Measurements from ENCODE around the gene SLC28A1.
"Not testable (repeated sequence)": the region's sequence is repeated elsewhere in the genome, so short reads cannot be mapped to it uniquely, and the experiment has no call there.

SLC28A1 gene

GRCh38 chr15:84914351-84914750 lies 29.9 kb downstream of the SLC28A1 start:
- no peak for DNase-seq

- peak in 1 of 4 experiments; percentile 3 for DNase-seq
Observed at GRCh38 chr15:84914909-84915605, 30.6 kb downstream of the SLC28A1 start.

- DNase-seq: no peak
Observed at GRCh38 chr15:84915606-84915958, 31.1 kb downstream of the SLC28A1 start.

GRCh38 chr15:84917452-84917851 lies 33.0 kb downstream of the SLC28A1 start:
- DNase-seq: no peak

GRCh38 chr15:84919106-84919667 lies 34.7 kb downstream of the SLC28A1 start:
- no peak for DNase-seq

GRCh38 chr15:84921121-84921520 lies 36.7 kb downstream of the SLC28A1 start:
- no peak for DNase-seq

GRCh38 chr15:84922530-84922929 lies 38.1 kb downstream of the SLC28A1 start:
- DNase-seq: no peak

GRCh38 chr15:84924077-84924731 lies 39.7 kb downstream of the SLC28A1 start:
- no peak for DNase-seq

GRCh38 chr15:84924821-84925569 lies 40.5 kb downstream of the SLC28A1 start:
- not testable (repeated sequence) for DNase-seq

GRCh38 chr15:84925906-84926305 lies 41.4 kb downstream of the SLC28A1 start:
- no peak for DNase-seq

- DNase-seq: no peak
Observed at GRCh38 chr15:84926491-84927230, 42.2 kb downstream of the SLC28A1 start.

GRCh38 chr15:84928843-84929168 lies 44.3 kb downstream of the SLC28A1 start:
- no peak for DNase-seq

- DNase-seq: no peak
Observed at GRCh38 chr15:84929795-84930603, 45.5 kb downstream of the SLC28A1 start.

GRCh38 chr15:84934942-84935729 lies 50.7 kb downstream of the SLC28A1 start:
- no peak for DNase-seq

GRCh38 chr15:84937144-84937543 lies 52.7 kb downstream of the SLC28A1 start:
- no peak for DNase-seq

GRCh38 chr15:84938726-84939125 lies 54.3 kb downstream of the SLC28A1 start:
- DNase-seq: no peak

GRCh38 chr15:84940399-84940798 lies 55.9 kb downstream of the SLC28A1 start:
- DNase-seq: no peak

GRCh38 chr15:84942456-84942855 lies 58.0 kb downstream of the SLC28A1 start:
- DNase-seq: no peak

GRCh38 chr15:84944311-84944710 lies 59.8 kb downstream of the SLC28A1 start:
- no peak for DNase-seq

GRCh38 chr15:84944861-84945260 lies 60.4 kb downstream of the SLC28A1 start:
- DNase-seq: no peak

- DNase-seq: no peak
Observed at GRCh38 chr15:84946772-84947489, 62.5 kb downstream of the SLC28A1 start.

Data from activated naive CD4-positive, alpha-beta T cell (primary cell).